HL-60 (cell line): Measurements from ENCODE around the gene SLC1A7.

Experiments
- DNase-seq, 2 experiments: peaks; one replicate each; pipeline ENCODE4 v3.0.0-alpha.2; 2010 to 2020; ENCODE audit warnings: low read depth in 1 of 2, low spot score in 1 of 2
- H3K27ac ChIP-seq: fragments of 250-450 bp; sonication (Bioruptor Pico); replicated peaks from 2 replicates; pipeline ENCODE4 v1.5.1; 2020; ENCODE audit warnings: mild to moderate bottlenecking, moderate library complexity
- H3K27me3 ChIP-seq: fragments of 250-450 bp; sonication (Bioruptor Pico); 2 replicates; pipeline ENCODE4 v1.5.1; 2021; ENCODE audit warnings: mild to moderate bottlenecking, moderate library complexity; ENCODE audit not compliant: insufficient read depth, poor library complexity, severe bottlenecking
- H3K4me3 ChIP-seq: replicated peaks from 2 replicates; pipeline ENCODE4 v1.5.1; 2011; ENCODE audit warnings: mild to moderate bottlenecking, control low read depth, low read length; ENCODE audit not compliant: insufficient read depth
- GABPA ChIP-seq: IDR thresholded peaks from 2 replicates; pipeline ENCODE4 v1.6.1; 2012; ENCODE audit warnings: low read depth
- POLR2AphosphoS5 ChIP-seq: IDR thresholded peaks from 2 replicates; pipeline ENCODE4 v1.6.1; 2012; ENCODE audit warnings: low read depth
- SPI1 ChIP-seq: IDR thresholded peaks from 2 replicates; pipeline ENCODE4 v1.6.1; 2012; ENCODE audit warnings: low read depth, mild to moderate bottlenecking, borderline replicate concordance
- TF ChIP-seq, protein P1 (sequence below): IDR thresholded peaks from 2 replicates; pipeline ENCODE4 v1.6.1; 2012; ENCODE audit warnings: low read depth; ENCODE audit not compliant: insufficient replicate concordance
- TF ChIP-seq, protein P2 (sequence below): IDR thresholded peaks from one replicate; pipeline ENCODE4 v1.5.1; 2011; ENCODE audit warnings: low read length, control low read depth, inconsistent platforms; ENCODE audit not compliant: insufficient read depth

The SLC1A7 gene

DNA sequence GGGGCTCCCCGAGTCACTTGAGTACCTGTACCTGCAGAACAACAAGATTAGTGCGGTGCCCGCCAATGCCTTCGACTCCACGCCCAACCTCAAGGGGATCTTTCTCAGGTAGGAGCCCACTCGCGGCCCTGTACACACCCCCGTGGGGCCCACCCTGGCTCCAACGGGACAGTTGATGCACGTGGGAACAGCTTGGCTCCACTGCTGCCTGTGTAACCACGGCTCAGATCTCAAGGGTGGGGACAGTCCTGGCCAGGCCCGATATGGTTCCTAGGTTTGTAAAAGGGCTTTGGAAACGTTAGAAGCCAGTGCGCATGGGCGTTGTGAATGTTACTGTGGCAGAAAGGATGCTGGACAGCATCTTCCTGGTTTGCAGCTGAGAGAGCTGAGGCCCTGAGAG lies 61.7 kb downstream of the SLC1A7 start:
- no peak overlapping the region for H3K27ac ChIP-seq
- TF ChIP-seq SPI1 = no peak
- TF ChIP-seq, protein P1, sequence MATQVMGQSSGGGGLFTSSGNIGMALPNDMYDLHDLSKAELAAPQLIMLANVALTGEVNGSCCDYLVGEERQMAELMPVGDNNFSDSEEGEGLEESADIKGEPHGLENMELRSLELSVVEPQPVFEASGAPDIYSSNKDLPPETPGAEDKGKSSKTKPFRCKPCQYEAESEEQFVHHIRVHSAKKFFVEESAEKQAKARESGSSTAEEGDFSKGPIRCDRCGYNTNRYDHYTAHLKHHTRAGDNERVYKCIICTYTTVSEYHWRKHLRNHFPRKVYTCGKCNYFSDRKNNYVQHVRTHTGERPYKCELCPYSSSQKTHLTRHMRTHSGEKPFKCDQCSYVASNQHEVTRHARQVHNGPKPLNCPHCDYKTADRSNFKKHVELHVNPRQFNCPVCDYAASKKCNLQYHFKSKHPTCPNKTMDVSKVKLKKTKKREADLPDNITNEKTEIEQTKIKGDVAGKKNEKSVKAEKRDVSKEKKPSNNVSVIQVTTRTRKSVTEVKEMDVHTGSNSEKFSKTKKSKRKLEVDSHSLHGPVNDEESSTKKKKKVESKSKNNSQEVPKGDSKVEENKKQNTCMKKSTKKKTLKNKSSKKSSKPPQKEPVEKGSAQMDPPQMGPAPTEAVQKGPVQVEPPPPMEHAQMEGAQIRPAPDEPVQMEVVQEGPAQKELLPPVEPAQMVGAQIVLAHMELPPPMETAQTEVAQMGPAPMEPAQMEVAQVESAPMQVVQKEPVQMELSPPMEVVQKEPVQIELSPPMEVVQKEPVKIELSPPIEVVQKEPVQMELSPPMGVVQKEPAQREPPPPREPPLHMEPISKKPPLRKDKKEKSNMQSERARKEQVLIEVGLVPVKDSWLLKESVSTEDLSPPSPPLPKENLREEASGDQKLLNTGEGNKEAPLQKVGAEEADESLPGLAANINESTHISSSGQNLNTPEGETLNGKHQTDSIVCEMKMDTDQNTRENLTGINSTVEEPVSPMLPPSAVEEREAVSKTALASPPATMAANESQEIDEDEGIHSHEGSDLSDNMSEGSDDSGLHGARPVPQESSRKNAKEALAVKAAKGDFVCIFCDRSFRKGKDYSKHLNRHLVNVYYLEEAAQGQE = no peak
- no peak for TF ChIP-seq POLR2AphosphoS5
- no peak for TF ChIP-seq GABPA
- TF ChIP-seq, protein P2, sequence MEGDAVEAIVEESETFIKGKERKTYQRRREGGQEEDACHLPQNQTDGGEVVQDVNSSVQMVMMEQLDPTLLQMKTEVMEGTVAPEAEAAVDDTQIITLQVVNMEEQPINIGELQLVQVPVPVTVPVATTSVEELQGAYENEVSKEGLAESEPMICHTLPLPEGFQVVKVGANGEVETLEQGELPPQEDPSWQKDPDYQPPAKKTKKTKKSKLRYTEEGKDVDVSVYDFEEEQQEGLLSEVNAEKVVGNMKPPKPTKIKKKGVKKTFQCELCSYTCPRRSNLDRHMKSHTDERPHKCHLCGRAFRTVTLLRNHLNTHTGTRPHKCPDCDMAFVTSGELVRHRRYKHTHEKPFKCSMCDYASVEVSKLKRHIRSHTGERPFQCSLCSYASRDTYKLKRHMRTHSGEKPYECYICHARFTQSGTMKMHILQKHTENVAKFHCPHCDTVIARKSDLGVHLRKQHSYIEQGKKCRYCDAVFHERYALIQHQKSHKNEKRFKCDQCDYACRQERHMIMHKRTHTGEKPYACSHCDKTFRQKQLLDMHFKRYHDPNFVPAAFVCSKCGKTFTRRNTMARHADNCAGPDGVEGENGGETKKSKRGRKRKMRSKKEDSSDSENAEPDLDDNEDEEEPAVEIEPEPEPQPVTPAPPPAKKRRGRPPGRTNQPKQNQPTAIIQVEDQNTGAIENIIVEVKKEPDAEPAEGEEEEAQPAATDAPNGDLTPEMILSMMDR = no peak
- H3K27me3 ChIP-seq = no peaks in the 10 kb centered on the region
- no peak for DNase-seq
- no peak overlapping the region for H3K4me3 ChIP-seq

DNA sequence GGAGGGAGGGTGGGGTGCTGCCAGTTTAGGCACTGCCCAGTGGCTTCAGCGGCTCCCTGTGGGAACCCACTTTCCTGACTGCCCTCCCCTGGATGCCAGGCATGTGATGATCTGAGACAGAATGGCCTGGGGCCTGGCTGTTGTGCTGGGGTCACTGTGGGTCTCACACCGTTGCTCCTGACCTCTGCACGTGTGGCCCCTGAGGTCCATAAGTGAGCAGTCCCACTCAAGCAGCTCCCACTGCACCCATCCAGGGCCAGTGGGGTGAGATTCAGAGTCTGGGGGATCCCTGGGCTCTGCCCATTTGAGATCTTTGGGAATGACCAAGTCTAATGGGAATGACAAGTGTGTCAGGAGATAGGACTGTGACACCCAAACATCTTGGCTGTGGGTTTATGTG lies 62.4 kb downstream of the SLC1A7 start:
- TF ChIP-seq SPI1 (no peak), GABPA (no peak), POLR2AphosphoS5 (no peak)
- TF ChIP-seq, protein P1 = no peak
- TF ChIP-seq, protein P2 = no peak
- no peaks in the 10 kb centered on the region for H3K27me3 ChIP-seq
- no peak overlapping the region for H3K27ac ChIP-seq
- no peak overlapping the region for H3K4me3 ChIP-seq
- DNase-seq = no peak

DNA sequence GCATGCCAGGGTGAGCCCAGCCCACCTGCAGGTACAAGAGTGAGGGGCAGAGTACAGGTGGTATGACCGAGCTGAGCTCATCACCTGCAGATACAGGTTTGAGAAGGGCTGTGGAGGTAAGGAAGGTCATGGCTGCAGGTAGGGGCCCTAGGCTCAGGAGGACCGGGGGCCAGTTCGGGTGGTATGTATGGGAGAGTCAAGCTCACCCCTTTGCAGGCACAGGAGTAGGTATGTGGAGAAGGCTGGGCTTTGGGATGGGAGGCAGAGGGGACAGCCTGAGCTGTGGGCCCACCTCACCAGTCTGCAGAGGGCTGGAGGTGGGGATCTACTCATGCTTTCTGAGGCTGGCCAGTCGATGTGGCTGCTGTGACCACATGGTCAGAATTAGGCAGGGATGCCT lies 63.2 kb downstream of the SLC1A7 start:
- Histone ChIP-seq H3K27ac (no peak overlapping the region), H3K27me3 (no peaks in the 10 kb centered on the region)
- no peak for TF ChIP-seq GABPA
- no peak for TF ChIP-seq POLR2AphosphoS5
- TF ChIP-seq, protein P1 = no peak
- TF ChIP-seq SPI1 = no peak
- TF ChIP-seq, protein P2 = no peak

More for the DNA sequence above, 63.2 kb downstream of the SLC1A7 start:
- H3K4me3 ChIP-seq = no peak overlapping the region
- no peak for DNase-seq
